Measurements from ENCODE around the gene MMGT1.

- TF ChIP-seq CTCF (IDR thresholded peaks at IDR 0.05), result no peak
- TF ChIP-seq POLR2A (IDR thresholded peaks at IDR 0.05), result no peak
Measured at GRCh38 chrX:135927897-135928296, 45.9 kb downstream of the MMGT1 start.
